GM12878 (cell line): ENCODE measurements around the gene C16orf87. TPM values are rescaled to one million over a fixed set of nuclear protein-coding genes. Genes with fewer than 3 reads are reported as not detected.

Experiments used
- ATAC-seq: fragments of 200-7000 bp; cut with Tn5 transposase; 3 replicates; pipeline ENCODE4 v1.9.1; 2020; ENCODE audit warnings: mild to moderate bottlenecking, moderate library complexity
- BruUV-seq: library from RNA; stranded (reverse); fragments of 400-500 nt; replicated peaks from 2 replicates; lab custom pipeline; 2021; lab: Mats Ljungman, UMichigan
- CTCF ChIA-PET: fragments of 300-600 bp; sonication (Branson Sonifier 250); formaldehyde crosslinking; extraction: SDS; loops from one replicate; lab custom pipeline; 2021; ENCODE audit warnings: inconsistent platforms; lab: Yijun Ruan, JAX
- POLR2A ChIA-PET: fragments of 350-600 bp; formaldehyde crosslinking; extraction: SDS; loops from one replicate; lab custom pipeline; 2021; ENCODE audit warnings: inconsistent platforms; lab: Charles Lee
- RAD21 ChIA-PET: fragments of 300-600 bp; sonication (Branson Sonifier 250); formaldehyde crosslinking; loops from one replicate; lab custom pipeline; 2023; ENCODE audit warnings: antibody characterized with exemption; ENCODE audit not compliant: unreplicated experiment; lab: Charles Lee
- SMC1A ChIA-PET: fragments of 300-600 bp; sonication (Branson Sonifier 250); formaldehyde crosslinking; loops from one replicate; lab custom pipeline; 2023; ENCODE audit not compliant: unreplicated experiment, uncharacterized antibody; lab: Charles Lee
- DNase-seq: peaks from one replicate; pipeline ENCODE4 v3.0.0-alpha.2; 2011; ENCODE audit warnings: low read depth, low spot score
- FAIRE-seq: peaks from 3 replicates; lab custom pipeline; 2011; peaks lifted over from hg19 to GRCh38; lab: Jason Lieb, UNC
- H2AFZ ChIP-seq: 2 replicates; pipeline ENCODE4 v1.6.0; 2011; ENCODE audit warnings: low read depth, low read length, control low read depth; ENCODE audit not compliant: control insufficient read depth
- H3K27ac ChIP-seq: 2 replicates; pipeline ENCODE4 v1.5.1; 2011; ENCODE audit warnings: control low read depth; ENCODE audit not compliant: control insufficient read depth, insufficient read depth
- H3K27me3 ChIP-seq, 2 experiments: replicated peaks in 1 of 2; 2 replicates each; pipeline versions ENCODE4 v1.6.0 to v1.6.1; 2011; ENCODE audit warnings: low read length in 1 of 2; ENCODE audit not compliant: control insufficient read depth in 2 of 2, insufficient read depth in 2 of 2
- H3K36me3 ChIP-seq, 2 experiments: 2 replicates each; pipeline ENCODE4 v1.5.1; 2011; ENCODE audit warnings: low read length in 1 of 2; ENCODE audit not compliant: control insufficient read depth in 2 of 2, insufficient read depth in 2 of 2
- H3K4me1 ChIP-seq: 2 replicates; pipeline ENCODE4 v1.6.1; 2011; ENCODE audit warnings: mild to moderate bottlenecking, low read length, moderate library complexity, mixed read lengths; ENCODE audit not compliant: control insufficient read depth, insufficient read depth
- H3K4me2 ChIP-seq: 2 replicates; pipeline ENCODE4 v1.6.0; 2011; ENCODE audit warnings: control low read depth; ENCODE audit not compliant: control insufficient read depth, insufficient read depth
- H3K4me3 ChIP-seq: fragments of 200-600 bp; sonication (generic); 2 replicates; pipeline ENCODE4 v1.5.1; 2016
- H3K79me2 ChIP-seq: 2 replicates; pipeline ENCODE4 v1.6.0; 2011; ENCODE audit warnings: low read length; ENCODE audit not compliant: control insufficient read depth, insufficient read depth
- H3K9ac ChIP-seq: 2 replicates; pipeline ENCODE4 v1.8.0; 2011; ENCODE audit warnings: low read length, control low read depth, mixed read lengths; ENCODE audit not compliant: control insufficient read depth, insufficient read depth
- H3K9me3 ChIP-seq: replicated peaks from 3 replicates; pipeline ENCODE4 v1.5.1; 2011; ENCODE audit warnings: mild to moderate bottlenecking, low read length; ENCODE audit not compliant: control insufficient read depth, insufficient read depth
- H4K20me1 ChIP-seq: 2 replicates; pipeline ENCODE4 v1.6.0; 2011; ENCODE audit not compliant: control insufficient read depth, insufficient read depth
- CHD1 ChIP-seq: IDR thresholded peaks from 2 replicates; pipeline ENCODE4 v1.6.1; 2012; ENCODE audit warnings: low read depth, low read length, improper control_type of control experiment
- CREB1 ChIP-seq: IDR thresholded peaks from 2 replicates; pipeline ENCODE4 v1.6.1; 2012; ENCODE audit warnings: low read depth, mild to moderate bottlenecking, inconsistent platforms
- CREM ChIP-seq: IDR thresholded peaks from 2 replicates; pipeline ENCODE4 v1.6.1; 2014; ENCODE audit warnings: antibody characterized with exemption, low read depth
- E2F8 ChIP-seq: fragments of 450-650 bp; IDR thresholded peaks from 2 replicates; pipeline ENCODE4 v1.6.1; 2018; ENCODE audit warnings: mild to moderate bottlenecking, low read depth, moderate library complexity; ENCODE audit not compliant: partially characterized antibody
- FOS ChIP-seq: IDR thresholded peaks from 3 replicates; pipeline ENCODE4 v1.6.1; 2011; ENCODE audit warnings: borderline replicate concordance; ENCODE audit not compliant: insufficient read length; ENCODE audit errors: extremely low read depth
- FOXM1 ChIP-seq: IDR thresholded peaks from 2 replicates; pipeline ENCODE4 v1.6.1; 2012; ENCODE audit warnings: low read depth, mild to moderate bottlenecking, inconsistent platforms, low read length, moderate library complexity
- IKZF1 ChIP-seq: fragments of 450-650 bp; conservative IDR thresholded peaks from 2 replicates; pipeline ENCODE4 v1.6.1; 2017; ENCODE audit warnings: antibody characterized with exemption, mild to moderate bottlenecking
- MEF2A ChIP-seq: IDR thresholded peaks from 2 replicates; pipeline ENCODE4 v1.6.1; 2011; ENCODE audit warnings: low read depth, mild to moderate bottlenecking, low read length, moderate library complexity; ENCODE audit not compliant: insufficient read depth
- NR2C1 ChIP-seq: fragments of 450-650 bp; IDR thresholded peaks from 2 replicates; pipeline ENCODE4 v1.6.1; 2017; ENCODE audit warnings: antibody characterized with exemption, mild to moderate bottlenecking, moderate library complexity
- PML ChIP-seq: IDR thresholded peaks from 2 replicates; pipeline ENCODE4 v1.6.1; 2012; ENCODE audit warnings: low read length, inconsistent platforms
- POLR2A ChIP-seq: IDR thresholded peaks from 2 replicates; pipeline ENCODE4 v1.6.1; 2011; ENCODE audit warnings: low read depth, mild to moderate bottlenecking, low read length
- POLR2AphosphoS2 ChIP-seq: IDR thresholded peaks from 2 replicates; pipeline ENCODE4 v1.6.1; 2011; ENCODE audit warnings: low read depth, mild to moderate bottlenecking, low read length, improper control_type of control experiment, moderate library complexity
- PRDM15 ChIP-seq: fragments of 450-650 bp; formaldehyde crosslinking; IDR thresholded peaks from 2 replicates; pipeline ENCODE4 v1.4.0; 2020; ENCODE audit warnings: mild to moderate bottlenecking, moderate library complexity
- RAD21 ChIP-seq: IDR thresholded peaks from 2 replicates; pipeline ENCODE4 v1.6.1; 2011; ENCODE audit warnings: mild to moderate bottlenecking, low read depth, low read length, moderate library complexity; ENCODE audit not compliant: insufficient read depth
- RUNX3 ChIP-seq: IDR thresholded peaks from 2 replicates; pipeline ENCODE4 v1.6.1; 2012; ENCODE audit warnings: low read length, inconsistent platforms
- SMC3 ChIP-seq: IDR thresholded peaks from 2 replicates; pipeline ENCODE4 v1.6.1; 2011; ENCODE audit warnings: low read length, improper control_type of control experiment, borderline replicate concordance
- SP1 ChIP-seq: IDR thresholded peaks from one replicate; pipeline ENCODE4 v1.6.1; 2011; ENCODE audit warnings: low read depth, low read length
- ZNF622 ChIP-seq: fragments of 450-650 bp; IDR thresholded peaks from 2 replicates; pipeline ENCODE4 v1.6.1; 2017; ENCODE audit warnings: mild to moderate bottlenecking, inconsistent platforms
- WGBS: methylation state at CpG from one replicate; pipeline ENCODE4 v1.1.6; 2016; ENCODE audit warnings: low lambda C conversion rate; ENCODE audit not compliant: insufficient replicate concordance, insufficient coverage; ENCODE audit errors: missing lambda C conversion rate; 5-methylcytosine and 5-hydroxymethylcytosine counted together
- in situ Hi-C: fragments of 300-500 bp; cut with MboI; formaldehyde crosslinking; loops from 9 replicates; pipeline ENCODE4 v1.14.3; 2018; ENCODE audit warnings: mixed read lengths
- intact Hi-C: fragments of 100-400 bp; cut with micrococcal nuclease; formaldehyde crosslinking; loops from one replicate; pipeline ENCODE4 v1.14.2; 2022; ENCODE audit not compliant: unreplicated experiment
- polyA plus RNA-seq, 11 experiments: library from polyadenylated mRNA; depleted of rRNA in 4 of 11; unstranded in 6 of 11; stranded (reverse) in 5 of 11; fragments of >200 nt; fragmentation: Nextera tagmentation in 4 of 11; fragmentation: Illumina TruSeq in 1 of 11; extraction: Ambion mirVana in 4 of 11; extraction: Trizol in 1 of 11; gene quantifications; 1 replicate in 1 of 11; 2 replicates in 10 of 11; pipeline versions ENCODE4 v1.2.1 to v1.2.3, GENCODE V29; 2011 to 2016; ENCODE audit warnings: inconsistent platforms in 2 of 11, missing spikeins in 2 of 11, low read depth in 1 of 11
- total RNA-seq, 4 experiments: library from RNA; depleted of rRNA in 3 of 4; stranded (reverse); fragments of >200 nt in 3 of 4; fragmentation: Illumina TruSeq in 1 of 4; extraction: Trizol in 1 of 4; gene quantifications; 2 replicates each; pipeline versions ENCODE4 v1.2.1 to v1.2.3, GENCODE V29; 2013 to 2021
- TF ChIP-seq, protein P1 (sequence below): IDR thresholded peaks from 2 replicates; pipeline ENCODE4 v1.6.1; 2011; ENCODE audit warnings: low read depth, mild to moderate bottlenecking, low read length, moderate library complexity, borderline replicate concordance; ENCODE audit errors: extremely low read depth

C16orf87 gene
- total and polyA plus RNA-seq, 10 of the 15 experiments (the other 5 are each of a cell fraction or from before 2014, with no cell fraction given): 18.4 to 72.6 (median 31.0) TPM

DNA sequence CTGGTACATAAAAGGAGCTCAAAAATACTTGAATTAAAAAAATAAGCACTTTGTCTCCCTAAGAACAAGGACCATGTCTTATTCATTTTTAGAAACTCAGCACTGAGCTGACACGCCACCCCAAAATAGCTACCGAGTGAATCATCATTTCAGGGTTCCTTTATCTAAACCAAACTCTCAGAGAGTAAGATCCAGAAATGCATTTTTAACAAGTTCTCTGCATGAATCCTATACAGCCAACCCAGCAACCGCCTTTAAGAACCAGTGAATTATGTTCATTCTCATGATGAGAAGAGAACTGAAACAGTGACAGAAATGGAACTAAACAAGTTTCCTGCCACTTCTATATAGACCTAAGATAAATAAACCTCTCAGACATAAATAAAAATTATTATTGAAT is 8.7 kb downstream of the C16orf87 start:
- no peaks in the 10 kb centered on the region for H3K27me3 ChIP-seq
- no peak overlapping the region for H2AFZ ChIP-seq
- DNase-seq: peak; percentile 57
- H3K4me1 ChIP-seq: peaks cover 26% of the 10 kb centered on the region
- H3K36me3 ChIP-seq: peaks cover 2 to 22% of the 10 kb centered on the region in 2 experiments; a peak in 2 of 4 replicates
- in situ Hi-C loops: loop anchor here (10.0 kb wide), 1 partner anchor 127 kb away; no protein-coding TSS in a partner anchor
- RAD21 ChIA-PET: interaction anchor here (1.1 to 2.9 kb wide), 7 partner anchors 9 to 201 kb away, joined by 3 to 10 read pairs (median 4); partner anchors contain the start of gene SHCBP1
- TSS peak; percentile 24 for BruUV-seq
- POLR2A ChIA-PET: interaction anchor here (1.0 to 3.2 kb wide), 4 partner anchors 9 to 32 kb away, joined by 3 to 11 read pairs (median 4); partner anchors contain the start of gene C16orf87
- CTCF ChIA-PET: interaction anchor here (0.7 to 2.5 kb wide), 6 partner anchors 9 to 118 kb away, joined by 3 to 8 read pairs (median 4); no protein-coding TSS in a partner anchor
- H3K9ac ChIP-seq: peak overlapping the region; percentile 55
- H3K27ac ChIP-seq: peak overlapping the region; percentile 88
- no peaks in the 10 kb centered on the region for H4K20me1 ChIP-seq
- H3K79me2 ChIP-seq: peaks cover 89% of the 10 kb centered on the region
- peak; percentile 79 for ATAC-seq
- intact Hi-C loops: no loop called here
- H3K9me3 ChIP-seq: no peaks in the 10 kb centered on the region; the same call in 2 of the 3 replicates
- 0% methylated on average over 3 of the region's 3 CpGs for WGBS
- SMC1A ChIA-PET: interaction anchor here (0.7 to 4.4 kb wide), 10 partner anchors 9 to 225 kb away, joined by 3 to 25 read pairs (median 5); no protein-coding TSS in a partner anchor
- no peak for FAIRE-seq
- H3K4me3 ChIP-seq: peak overlapping the region; percentile 54; the same call in 1 of the 2 replicates
- peak overlapping the region; percentile 83 for H3K4me2 ChIP-seq
- no peak for TF ChIP-seq SP1
- peak; percentile 56 for TF ChIP-seq CREB1
- no peak for TF ChIP-seq PRDM15 (CRISPR knock-in tag)
- TF ChIP-seq ZNF622: no peak
- TF ChIP-seq PML: peak; percentile 77
- peak; percentile 85 for TF ChIP-seq RUNX3
- no peak for TF ChIP-seq POLR2AphosphoS2
- TF ChIP-seq FOXM1: peak; percentile 93
- TF ChIP-seq, protein P1, sequence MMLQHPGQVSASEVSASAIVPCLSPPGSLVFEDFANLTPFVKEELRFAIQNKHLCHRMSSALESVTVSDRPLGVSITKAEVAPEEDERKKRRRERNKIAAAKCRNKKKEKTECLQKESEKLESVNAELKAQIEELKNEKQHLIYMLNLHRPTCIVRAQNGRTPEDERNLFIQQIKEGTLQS: no peak
- TF ChIP-seq POLR2A: no peak
- TF ChIP-seq FOS: no peak
- 0 out of 2 replicates have a peak, but pooled peaks have one; percentile 3 for TF ChIP-seq RAD21
- TF ChIP-seq IKZF1: no peak
- TF ChIP-seq CHD1: no peak
- peak; percentile 97 for TF ChIP-seq MEF2A
- no peak for TF ChIP-seq NR2C1
- no peak for TF ChIP-seq SMC3
- TF ChIP-seq E2F8: no peak
- peak; percentile 72; the same call in 1 of the 2 replicates for TF ChIP-seq CREM
